ENCODE results near the gene TBX2. TPM values are rescaled to one million over a fixed set of nuclear protein-coding genes. Genes with fewer than 3 reads are reported as not detected.

TBX2 gene
- total RNA-seq, 5 donors from 2014 or later (not counting 1 experiment from before 2014, with no cell fraction given), result 0.26 to 0.82 (median 0.32) TPM; not detected in 2

DNA sequence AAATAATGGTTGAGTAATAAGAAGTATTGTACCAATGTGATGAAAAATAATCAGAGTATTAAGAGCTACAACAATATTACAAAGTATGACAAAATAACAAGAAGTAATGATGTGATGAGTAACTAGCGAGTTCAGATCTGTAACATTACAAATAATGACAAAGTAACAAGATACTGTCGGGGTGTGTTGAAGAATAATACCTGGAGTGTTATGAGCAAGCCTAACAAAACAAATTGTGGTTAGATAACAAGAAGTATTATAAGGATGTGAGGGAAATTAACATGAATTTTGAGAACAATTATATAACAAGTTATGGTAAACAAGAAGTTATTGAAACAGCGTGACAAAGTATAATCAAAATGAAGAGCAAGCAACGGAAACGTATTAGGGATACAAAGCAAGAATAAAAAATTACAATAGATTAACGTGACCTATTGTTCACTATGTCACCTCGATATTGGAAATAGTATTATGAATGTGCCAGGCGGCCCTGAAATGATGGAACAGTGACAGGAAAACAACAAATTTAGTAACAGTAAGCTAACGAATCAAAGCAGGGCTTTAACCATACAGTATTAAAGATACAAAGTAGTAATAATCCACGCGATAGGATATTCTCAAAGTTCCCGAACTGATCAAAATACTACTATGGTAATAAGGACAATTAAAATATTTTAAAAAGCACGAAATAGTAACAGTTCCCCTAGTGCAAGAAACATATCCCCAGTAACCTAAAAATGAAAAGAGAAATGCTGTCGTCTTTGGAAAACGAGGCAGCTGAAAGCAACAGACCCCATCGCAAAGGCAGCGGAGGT lies 54.1 kb downstream of the TBX2 start:
- Histone ChIP-seq H3K4me3 (ENCODE audit: control insufficient read depth in 1 of 2, extremely low read depth in 1 of 2, low read length in 1 of 2) (no peak overlapping the region), H3K27ac (ENCODE audit: low read length) (no peak overlapping the region), H3K4me1 (ENCODE audit: control insufficient read depth in 1 of 2, extremely low read depth in 1 of 2, insufficient read depth in 2 of 2, low read length in 2 of 2) (peaks cover 0 to 45% of the 10 kb centered on the region in 2 experiments), H3K9me3 (no peaks in the 10 kb centered on the region), H3K36me3 (ENCODE audit: control insufficient read depth in 2 of 2, extremely low read depth in 1 of 2, insufficient read depth in 1 of 2, low read length in 1 of 2) (no peaks in the 10 kb centered on the region), H3K27me3 (replicated peaks in 1 of 2; ENCODE audit: control insufficient read depth in 2 of 2, extremely low read depth in 1 of 2, insufficient read depth in 2 of 2, low read length in 1 of 2) (peaks cover 28 to 68% of the 10 kb centered on the region in 2 experiments)
- H3K27ac Mint-ChIP-seq, result peak overlapping the region in 1 of 2 donors; percentile 3
- peaks cover 69 to 76% of the 10 kb centered on the region in 2 donors for H3K27me3 Mint-ChIP-seq
- WGBS (ENCODE audit: insufficient coverage), result 32% methylated on average over 4 of the region's 17 CpGs
- CTCF ChIA-PET, result interaction anchor here in 1 of 2 donors (0.7 kb wide), 1 partner anchor 129 kb away, joined by 3 read pairs; no protein-coding TSS in a partner anchor
- H3K4me3 Mint-ChIP-seq, result peak overlapping the region in 2 of 3 donors; percentile 10 to 60
- ATAC-seq (replicated peaks in 1 of 4), result no peak
- peaks cover 40 to 46% (median 43%) of the 10 kb centered on the region in 3 donors for H3K4me1 Mint-ChIP-seq
- H3K36me3 Mint-ChIP-seq, result no peaks in the 10 kb centered on the region
- no peak for DNase-seq
- no peaks in the 10 kb centered on the region for H3K9me3 Mint-ChIP-seq
- POLR2A ChIA-PET, result no interaction called here

DNA sequence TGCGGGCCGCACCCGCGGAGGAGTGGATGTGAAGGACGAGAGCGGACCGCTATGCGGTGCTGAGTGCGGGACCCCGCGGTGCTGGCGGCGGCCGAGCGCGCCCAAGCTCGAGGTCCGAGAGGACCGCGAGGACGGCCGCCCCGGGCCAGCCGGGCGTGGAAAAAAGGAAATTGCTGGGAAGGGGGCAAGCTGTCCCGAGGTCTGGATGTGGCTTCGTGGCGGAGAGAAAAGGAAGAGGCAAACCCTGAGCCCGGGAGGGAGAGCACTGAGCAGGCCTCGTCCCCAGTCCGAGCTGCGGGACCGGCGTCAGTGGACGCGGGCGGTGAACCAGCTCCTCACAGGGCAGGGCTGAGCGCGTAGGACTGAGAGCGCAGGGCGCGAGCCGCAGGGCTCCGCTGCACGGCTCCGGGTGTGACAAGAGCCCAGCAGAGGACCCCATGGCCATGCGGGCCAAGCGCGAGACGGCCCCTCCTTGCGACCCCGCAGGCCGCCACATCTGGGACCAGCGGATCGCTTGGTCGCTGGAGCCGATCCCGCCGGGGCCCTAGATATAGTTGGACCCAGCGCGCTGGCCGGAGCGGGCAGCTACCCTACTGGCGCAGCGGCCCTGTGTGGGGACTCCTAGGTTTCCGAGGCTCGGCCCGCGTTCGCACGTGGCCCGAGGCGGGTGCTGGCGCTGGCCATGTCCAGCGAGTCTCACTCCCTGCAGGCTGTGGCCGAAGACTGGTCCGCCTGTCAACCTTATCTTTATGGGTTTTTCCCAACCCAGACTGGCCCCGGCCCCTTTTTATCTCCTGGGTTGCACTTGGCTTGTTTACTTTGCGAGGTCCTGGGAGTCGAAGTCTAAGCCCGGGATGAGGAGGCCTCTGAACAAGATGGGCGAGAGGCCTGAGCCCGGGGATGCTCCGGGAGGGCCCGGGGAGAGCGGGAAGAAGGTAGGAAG lies 55.0 kb downstream of the TBX2 start:
- Histone ChIP-seq H3K27me3 (replicated peaks in 1 of 2; ENCODE audit: control insufficient read depth in 2 of 2, extremely low read depth in 1 of 2, insufficient read depth in 2 of 2, low read length in 1 of 2) (peaks cover 35 to 72% of the 10 kb centered on the region in 2 experiments), H3K9me3 (no peaks in the 10 kb centered on the region), H3K4me3 (ENCODE audit: control insufficient read depth in 1 of 2, extremely low read depth in 1 of 2, low read length in 1 of 2) (no peak overlapping the region), H3K27ac (ENCODE audit: low read length) (no peak overlapping the region), H3K36me3 (ENCODE audit: control insufficient read depth in 2 of 2, extremely low read depth in 1 of 2, insufficient read depth in 1 of 2, low read length in 1 of 2) (no peaks in the 10 kb centered on the region), H3K4me1 (ENCODE audit: control insufficient read depth in 1 of 2, extremely low read depth in 1 of 2, insufficient read depth in 2 of 2, low read length in 2 of 2) (peaks cover 0 to 45% of the 10 kb centered on the region in 2 experiments)
- H3K27me3 Mint-ChIP-seq, result peaks cover 73 to 76% of the 10 kb centered on the region in 2 donors
- ATAC-seq (replicated peaks in 1 of 4), result peak in 1 of 4 experiments; percentile 19
- 14% methylated on average over 86 of the region's 86 CpGs for WGBS (ENCODE audit: insufficient coverage)
- H3K27ac Mint-ChIP-seq, result no peak overlapping the region
- H3K36me3 Mint-ChIP-seq, result no peaks in the 10 kb centered on the region
- ChIA-PET POLR2A (no interaction called here), CTCF (no interaction called here)
- peak overlapping the region in 2 of 3 donors; percentile 10 to 60 for H3K4me3 Mint-ChIP-seq
- H3K4me1 Mint-ChIP-seq, result peaks cover 40 to 46% (median 43%) of the 10 kb centered on the region in 3 donors
- no peak for DNase-seq
- no peaks in the 10 kb centered on the region for H3K9me3 Mint-ChIP-seq

DNA sequence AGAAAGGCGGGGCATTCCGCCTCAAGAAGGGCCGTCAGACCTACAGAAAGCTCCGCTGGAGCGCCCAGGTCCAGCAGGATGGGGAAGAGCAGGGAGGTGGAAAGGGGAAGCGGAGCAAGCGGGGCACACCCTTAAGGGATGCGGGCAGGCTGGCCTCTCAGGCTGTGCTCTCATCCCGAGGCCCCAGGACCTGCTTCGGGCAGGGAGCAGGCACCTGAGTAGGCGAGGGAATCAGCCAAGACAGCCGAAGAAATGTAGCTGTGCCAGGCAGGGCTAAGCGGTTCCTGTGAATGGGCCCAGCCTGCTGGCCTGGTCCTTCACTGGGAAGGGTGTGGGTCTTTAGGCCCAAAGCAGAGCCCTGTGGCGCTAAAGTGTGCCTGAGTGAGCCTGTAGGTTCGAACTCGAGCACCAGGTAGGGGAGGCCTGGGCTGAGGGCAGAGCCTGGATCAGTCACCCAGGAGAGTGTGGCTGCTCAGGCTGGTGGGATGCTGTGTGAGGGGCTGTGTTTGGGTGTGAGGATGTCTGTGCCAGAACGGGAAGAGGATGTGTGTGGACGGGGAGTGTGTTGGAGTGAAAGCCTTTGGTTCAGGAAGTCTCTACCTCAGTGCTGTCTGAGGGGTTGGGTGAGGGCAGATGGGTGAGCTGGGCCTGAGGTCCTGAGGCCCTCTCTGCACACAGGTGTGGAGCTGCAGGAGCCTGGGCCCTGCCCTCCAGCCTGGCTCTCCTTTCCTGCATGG lies 55.8 kb downstream of the TBX2 start:
- Mint-ChIP-seq H3K9me3 (no peaks in the 10 kb centered on the region), H3K4me3 (peak overlapping the region in 1 of 3 donors; percentile 60), H3K4me1 (peaks cover 41 to 49% (median 44%) of the 10 kb centered on the region in 3 donors), H3K27ac (no peak overlapping the region), H3K36me3 (no peaks in the 10 kb centered on the region), H3K27me3 (peaks cover 75 to 77% of the 10 kb centered on the region in 2 donors)
- no peak overlapping the region for H3K27ac ChIP-seq (ENCODE audit: low read length)
- no peaks in the 10 kb centered on the region for H3K9me3 ChIP-seq
- ATAC-seq (replicated peaks in 1 of 4) (no peak), DNase-seq (no peak)
- H3K4me3 ChIP-seq (ENCODE audit: control insufficient read depth in 1 of 2, extremely low read depth in 1 of 2, low read length in 1 of 2), result no peak overlapping the region
- peaks cover under 1 to 45% of the 10 kb centered on the region in 2 experiments for H3K4me1 ChIP-seq (ENCODE audit: control insufficient read depth in 1 of 2, extremely low read depth in 1 of 2, insufficient read depth in 2 of 2, low read length in 2 of 2)
- ChIA-PET CTCF (interaction anchor here in 1 of 2 donors (0.5 kb wide), 1 partner anchor 127 kb away, joined by 3 read pairs; no protein-coding TSS in a partner anchor), POLR2A (no interaction called here)
- WGBS (ENCODE audit: insufficient coverage), result 46% methylated on average over 18 of the region's 18 CpGs
- peaks cover 34 to 79% of the 10 kb centered on the region in 2 experiments for H3K27me3 ChIP-seq (replicated peaks in 1 of 2; ENCODE audit: control insufficient read depth in 2 of 2, extremely low read depth in 1 of 2, insufficient read depth in 2 of 2, low read length in 1 of 2)
- H3K36me3 ChIP-seq (ENCODE audit: control insufficient read depth in 2 of 2, extremely low read depth in 1 of 2, insufficient read depth in 1 of 2, low read length in 1 of 2), result no peaks in the 10 kb centered on the region

DNA sequence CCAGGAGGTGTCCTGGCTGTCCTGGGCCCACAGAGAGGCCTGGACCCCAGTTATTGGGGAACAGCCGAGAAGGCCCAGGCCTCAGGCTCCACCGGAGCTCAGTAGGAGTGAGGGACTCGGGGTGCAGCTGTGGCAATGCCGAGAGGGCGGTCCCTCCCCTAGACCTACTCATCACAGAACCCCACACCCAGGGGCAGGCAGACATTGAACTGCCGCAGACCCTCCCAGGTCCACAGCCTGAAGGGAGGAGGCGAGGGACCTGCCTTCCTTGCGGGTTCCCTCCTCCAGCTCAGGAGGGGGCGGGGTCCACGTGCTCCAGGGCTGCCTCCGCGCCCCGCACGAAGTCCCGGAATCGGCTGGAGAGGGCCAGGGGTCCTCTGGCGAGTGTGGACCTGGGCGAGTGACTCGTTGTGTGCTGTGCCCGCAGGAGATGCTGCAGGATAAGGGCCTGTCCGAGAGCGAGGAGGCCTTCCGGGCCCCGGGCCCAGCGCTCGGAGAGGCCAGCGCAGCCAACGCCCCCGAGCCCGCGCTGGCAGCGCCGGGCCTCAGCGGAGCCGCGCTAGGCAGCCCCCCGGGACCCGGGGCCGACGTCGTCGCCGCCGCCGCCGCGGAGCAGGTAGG lies 56.5 kb downstream of the TBX2 start:
- Histone ChIP-seq H3K9me3 (no peaks in the 10 kb centered on the region), H3K4me3 (ENCODE audit: control insufficient read depth in 1 of 2, extremely low read depth in 1 of 2, low read length in 1 of 2) (no peak overlapping the region), H3K27ac (ENCODE audit: low read length) (no peak overlapping the region), H3K27me3 (replicated peaks in 1 of 2; ENCODE audit: control insufficient read depth in 2 of 2, extremely low read depth in 1 of 2, insufficient read depth in 2 of 2, low read length in 1 of 2) (peaks cover 30 to 77% of the 10 kb centered on the region in 2 experiments), H3K36me3 (ENCODE audit: control insufficient read depth in 2 of 2, extremely low read depth in 1 of 2, insufficient read depth in 1 of 2, low read length in 1 of 2) (no peaks in the 10 kb centered on the region), H3K4me1 (ENCODE audit: control insufficient read depth in 1 of 2, extremely low read depth in 1 of 2, insufficient read depth in 2 of 2, low read length in 2 of 2) (peaks cover 5 to 45% of the 10 kb centered on the region in 2 experiments)
- Mint-ChIP-seq H3K27me3 (peaks cover 73 to 77% of the 10 kb centered on the region in 2 donors), H3K4me1 (peaks cover 44 to 56% (median 46%) of the 10 kb centered on the region in 3 donors), H3K36me3 (no peaks in the 10 kb centered on the region), H3K4me3 (peak overlapping the region in 1 of 3 donors; percentile 60), H3K27ac (no peak overlapping the region), H3K9me3 (no peaks in the 10 kb centered on the region)
- DNase-seq, result no peak
- WGBS (ENCODE audit: insufficient coverage), result 20% methylated on average over 41 of the region's 47 CpGs
- ATAC-seq (replicated peaks in 1 of 4), result no peak
- CTCF ChIA-PET, result no interaction called here
- POLR2A ChIA-PET, result no interaction called here

DNA sequence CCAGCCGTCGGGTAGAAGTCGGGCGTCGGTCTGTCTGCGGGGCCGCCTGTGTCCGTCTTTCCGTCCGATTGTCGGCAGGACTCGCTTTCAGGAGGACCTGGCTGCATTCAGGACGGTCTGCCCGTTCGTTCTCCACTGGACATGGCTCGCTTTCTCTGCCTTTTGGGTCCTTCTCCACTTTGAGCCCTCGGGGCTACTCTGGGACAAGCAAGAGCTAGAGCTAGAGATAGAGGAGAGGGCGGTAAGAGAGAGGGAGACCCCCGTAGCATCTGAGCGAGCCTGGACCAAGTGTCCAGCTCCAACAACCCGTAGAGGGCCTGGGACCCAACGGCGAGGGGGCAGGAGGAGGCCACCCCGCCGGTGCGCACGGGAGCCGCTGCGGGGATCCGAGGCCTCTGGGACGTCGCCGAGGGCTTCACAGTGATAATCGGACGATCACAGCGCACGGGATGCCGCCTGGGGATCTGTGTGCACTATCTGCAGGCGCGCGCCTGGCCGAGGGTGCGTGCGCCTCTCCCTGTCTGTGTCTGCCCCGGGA lies 57.1 kb downstream of the TBX2 start:
- H3K27ac Mint-ChIP-seq, result no peak overlapping the region
- POLR2A ChIA-PET, result no interaction called here
- H3K36me3 Mint-ChIP-seq, result no peaks in the 10 kb centered on the region
- 15% methylated on average over 43 of the region's 45 CpGs for WGBS (ENCODE audit: insufficient coverage)
- ATAC-seq (replicated peaks in 1 of 4), result no peak
- H3K27me3 Mint-ChIP-seq, result peaks cover 77 to 82% of the 10 kb centered on the region in 2 donors
- CTCF ChIA-PET, result interaction anchor here in 1 of 2 donors (0.5 kb wide), 1 partner anchor 67 kb away, joined by 3 read pairs; no protein-coding TSS in a partner anchor
- peak overlapping the region; percentile 44 to 74 (median 65) for H3K4me3 Mint-ChIP-seq
- Histone ChIP-seq H3K4me3 (ENCODE audit: control insufficient read depth in 1 of 2, extremely low read depth in 1 of 2, low read length in 1 of 2) (peak overlapping the region in 1 of 2 donors; percentile 17), H3K27me3 (replicated peaks in 1 of 2; ENCODE audit: control insufficient read depth in 2 of 2, extremely low read depth in 1 of 2, insufficient read depth in 2 of 2, low read length in 1 of 2) (peaks cover 30 to 78% of the 10 kb centered on the region in 2 experiments), H3K4me1 (ENCODE audit: control insufficient read depth in 1 of 2, extremely low read depth in 1 of 2, insufficient read depth in 2 of 2, low read length in 2 of 2) (peaks cover 10 to 45% of the 10 kb centered on the region in 2 experiments), H3K9me3 (no peaks in the 10 kb centered on the region), H3K27ac (ENCODE audit: low read length) (no peak overlapping the region), H3K36me3 (ENCODE audit: control insufficient read depth in 2 of 2, extremely low read depth in 1 of 2, insufficient read depth in 1 of 2, low read length in 1 of 2) (no peaks in the 10 kb centered on the region)
- DNase-seq, result no peak
- no peaks in the 10 kb centered on the region for H3K9me3 Mint-ChIP-seq
- H3K4me1 Mint-ChIP-seq, result peaks cover 48 to 62% (median 51%) of the 10 kb centered on the region in 3 donors
